Hepatocyte (in vitro differentiated cells): ENCODE data around the gene PYY.

Experiments
- EZH2 ChIP-seq: fragments of 200-600 bp; sonication (generic); IDR thresholded peaks from 2 replicates; pipeline ENCODE4 v1.6.1; 2016; ENCODE audit warnings: antibody characterized with exemption, mild to moderate bottlenecking, borderline replicate concordance
- EZH2phosphoT487 ChIP-seq: fragments of 200-600 bp; sonication (generic); IDR thresholded peaks from one replicate; pipeline ENCODE4 v1.6.1; 2018; ENCODE audit warnings: antibody characterized with exemption, mild to moderate bottlenecking, low read depth, moderate library complexity; ENCODE audit not compliant: unreplicated experiment, severe bottlenecking

DNA sequence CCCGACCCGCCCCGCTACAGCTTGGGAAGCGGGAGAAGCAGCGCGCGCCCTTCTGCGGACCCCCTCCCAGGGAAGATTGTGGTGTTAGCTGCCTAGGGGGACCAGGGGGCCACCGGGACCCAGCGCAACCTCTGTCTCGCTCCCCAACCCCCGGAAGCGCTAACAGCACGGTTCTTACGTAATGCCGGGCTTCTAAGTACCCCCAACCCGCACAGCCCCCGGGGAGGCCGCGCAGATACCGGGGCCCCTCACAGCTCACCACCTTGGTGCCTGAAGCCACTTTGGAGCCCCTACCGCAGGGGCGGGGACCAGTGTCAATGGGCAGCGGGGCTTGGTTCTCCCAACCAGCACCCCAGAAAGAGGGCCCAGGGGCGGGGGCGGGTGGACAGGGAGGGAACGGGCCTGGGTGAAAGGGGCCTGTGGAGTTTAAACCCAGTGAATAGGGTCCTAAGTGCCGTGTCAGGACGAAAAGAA lies 46.8 kb downstream of the PYY start:
- TF ChIP-seq EZH2 (no peak), EZH2phosphoT487 (no peak)
